ENCODE results near the gene ENPEP. TPM values are rescaled to one million over a fixed set of nuclear protein-coding genes. Genes with fewer than 3 reads are reported as not detected.
A peak's percentile ranks its signal among the peaks of the same experiment; 100 is the strongest.
"Not testable (repeated sequence)": the region's sequence is repeated elsewhere in the genome, so short reads cannot be mapped to it uniquely, and the experiment has no call there.

ENPEP gene
- total RNA-seq, 1 donor, result 0.27 TPM

- no peak for DNase-seq (ENCODE audit: low read depth in 2 of 3, low spot score in 2 of 3)
Measured at GRCh38 chr4:110483516-110483915, 7.6 kb downstream of the ENPEP start.

- no peak for DNase-seq (ENCODE audit: low read depth in 2 of 3, low spot score in 2 of 3)
Measured at GRCh38 chr4:110484029-110484428, 8.1 kb downstream of the ENPEP start.

- DNase-seq (ENCODE audit: low read depth in 2 of 3, low spot score in 2 of 3), result no peak
Measured at GRCh38 chr4:110484767-110485166, 8.8 kb downstream of the ENPEP start.

DNA sequence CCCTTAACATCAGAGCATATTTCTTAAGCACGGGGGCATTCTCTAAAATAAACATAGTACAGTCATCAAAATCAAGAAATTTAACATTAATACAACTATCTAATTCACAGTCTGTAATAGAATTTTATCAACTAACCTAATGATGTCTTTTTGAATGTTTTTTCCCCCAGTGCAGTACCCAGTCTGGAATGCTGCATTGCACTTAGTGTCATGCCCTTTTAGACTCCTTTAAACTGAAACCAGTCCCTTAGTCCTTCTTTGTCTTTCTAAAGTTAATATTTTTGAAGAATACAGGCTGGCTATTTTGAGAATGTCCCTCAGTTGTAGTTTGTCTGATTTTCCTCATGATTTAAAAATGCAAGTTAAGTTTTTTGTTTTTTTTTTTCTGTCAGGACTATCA lies 9.5 kb downstream of the ENPEP start:
- no peak for DNase-seq (ENCODE audit: low read depth in 2 of 3, low spot score in 2 of 3)

- DNase-seq (ENCODE audit: low read depth in 2 of 3, low spot score in 2 of 3), result no peak
Measured at GRCh38 chr4:110486256-110486655, 10.3 kb downstream of the ENPEP start.

- not testable (repeated sequence) for DNase-seq (ENCODE audit: low read depth in 2 of 3, low spot score in 2 of 3)
Measured at GRCh38 chr4:110486850-110487249, 10.9 kb downstream of the ENPEP start.

DNA sequence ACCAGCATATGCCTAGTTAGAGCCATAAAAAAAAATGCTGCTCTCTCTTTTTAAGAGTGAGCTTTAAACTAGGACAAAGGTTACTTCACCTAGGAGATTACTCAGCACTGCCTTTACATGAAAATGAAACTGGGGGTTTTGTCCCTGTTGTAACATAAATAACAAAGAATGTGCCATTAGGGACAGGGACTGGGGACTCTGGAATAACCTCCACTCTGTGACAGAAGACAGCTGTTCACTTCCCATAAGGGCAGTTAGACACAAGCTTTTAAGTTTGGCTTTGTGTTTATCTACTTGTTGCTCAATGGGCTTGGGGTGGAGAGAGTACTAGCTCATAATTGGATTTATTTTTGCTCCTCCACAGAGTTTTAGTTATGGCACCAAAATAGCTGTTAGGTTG lies 11.9 kb downstream of the ENPEP start:
- no peak for DNase-seq (ENCODE audit: low read depth in 2 of 3, low spot score in 2 of 3)

DNA sequence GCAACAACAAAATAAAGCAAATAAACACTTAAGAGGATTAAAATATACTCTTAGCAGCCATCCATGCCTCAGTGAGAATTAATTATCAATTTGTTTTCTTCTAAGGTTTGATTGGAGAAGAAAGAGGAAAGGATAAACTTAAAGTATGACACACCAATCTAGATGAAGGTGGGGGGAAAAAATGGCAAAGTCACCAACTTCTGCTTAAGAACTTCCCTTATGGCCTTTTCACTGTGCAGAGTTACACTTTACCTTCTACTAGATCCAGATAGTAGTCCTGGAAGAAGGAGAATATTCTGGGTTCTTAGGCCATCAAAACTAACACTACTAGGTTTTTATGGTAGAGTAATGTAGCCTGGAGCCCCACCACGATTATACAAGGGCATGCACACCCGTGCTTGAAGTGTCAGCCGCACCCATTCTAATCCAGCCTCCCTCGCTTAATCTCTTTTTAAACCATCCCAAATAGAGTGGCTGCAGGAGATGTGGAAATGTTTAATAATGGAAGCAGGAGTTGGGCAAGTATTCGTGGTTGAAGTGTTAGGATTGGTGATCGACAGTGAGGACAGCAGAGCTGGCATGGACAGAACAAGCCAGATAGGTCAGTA lies 14.1 kb downstream of the ENPEP start:
- peak in 1 of 3 donors; percentile 21 for DNase-seq (ENCODE audit: low read depth in 2 of 3, low spot score in 2 of 3)

GRCh38 chr4:110492522-110492921 lies 16.6 kb downstream of the ENPEP start:
- peak in 1 of 3 donors; percentile 46 for DNase-seq (ENCODE audit: low read depth in 2 of 3, low spot score in 2 of 3)

DNA sequence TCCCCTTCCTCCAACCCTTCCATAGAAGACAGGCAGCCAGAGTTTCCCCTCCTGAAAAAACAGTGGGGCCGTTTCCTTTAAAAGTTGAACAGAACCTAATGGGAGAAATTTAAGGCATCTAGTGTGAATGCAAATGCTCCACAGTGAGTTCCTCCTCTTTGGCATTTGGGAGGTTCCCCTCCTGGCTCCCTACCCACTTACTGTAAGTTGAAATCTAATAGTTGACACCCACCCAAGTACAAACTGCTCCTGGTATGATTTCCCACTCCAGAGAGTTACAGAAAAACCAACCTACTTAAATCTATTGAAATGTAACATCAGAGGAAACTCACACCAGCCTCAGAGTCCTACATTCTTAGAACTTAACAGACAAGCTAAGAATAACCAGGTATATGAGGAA lies 17.6 kb downstream of the ENPEP start:
- DNase-seq (ENCODE audit: low read depth in 2 of 3, low spot score in 2 of 3), result no peak

- no peak for DNase-seq (ENCODE audit: low read depth in 2 of 3, low spot score in 2 of 3)
Measured at GRCh38 chr4:110498420-110498819, 22.5 kb downstream of the ENPEP start.

- no peak for DNase-seq (ENCODE audit: low read depth in 2 of 3, low spot score in 2 of 3)
Measured at GRCh38 chr4:110499126-110499525, 23.2 kb downstream of the ENPEP start.

DNA sequence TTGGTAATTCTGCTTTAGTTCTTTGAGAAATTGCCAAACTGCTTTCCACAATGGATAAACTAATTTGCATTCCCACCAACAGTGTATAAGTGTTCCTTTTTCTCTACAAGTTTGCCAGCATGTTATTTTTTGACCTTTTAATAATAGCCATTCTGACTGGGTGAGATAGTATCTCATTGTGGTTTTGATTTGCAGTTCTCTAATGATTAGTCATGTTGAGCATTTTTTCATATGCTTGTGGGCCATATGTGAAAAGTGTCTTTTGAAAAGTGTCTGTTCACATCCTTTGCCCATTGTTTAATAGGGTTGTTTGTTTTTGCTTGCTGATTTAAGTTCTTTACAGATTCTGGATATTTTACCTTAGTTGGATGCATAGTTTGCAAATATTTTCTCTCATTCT lies 25.9 kb downstream of the ENPEP start:
- no peak for DNase-seq (ENCODE audit: low read depth in 2 of 3, low spot score in 2 of 3)

GRCh38 chr4:110503270-110504083 lies 27.5 kb downstream of the ENPEP start:
- no peak for DNase-seq (ENCODE audit: low read depth in 2 of 3, low spot score in 2 of 3)

GRCh38 chr4:110504084-110504435 lies 28.1 kb downstream of the ENPEP start:
- DNase-seq (ENCODE audit: low read depth in 2 of 3, low spot score in 2 of 3), result no peak

DNA sequence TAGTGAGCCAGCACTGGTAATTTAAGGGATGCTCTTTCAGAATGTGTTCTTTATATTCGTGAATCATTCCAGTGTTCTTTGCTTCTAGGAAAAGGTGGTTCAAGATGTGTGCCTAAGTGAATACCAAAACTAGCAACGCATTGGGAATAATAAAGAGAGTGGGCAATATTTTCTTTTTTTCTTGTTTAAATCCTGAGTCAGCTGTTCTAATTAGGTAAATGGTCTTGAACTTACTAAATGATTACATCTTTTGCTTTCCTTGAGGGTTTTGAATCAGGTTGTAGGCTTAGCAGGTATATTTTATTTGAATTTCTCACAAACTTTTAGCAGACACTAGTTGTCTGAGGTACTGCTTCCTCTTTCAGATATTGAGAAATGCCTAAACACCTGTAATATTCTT lies 29.5 kb downstream of the ENPEP start:
- DNase-seq (ENCODE audit: low read depth in 2 of 3, low spot score in 2 of 3), result no peak

DNA sequence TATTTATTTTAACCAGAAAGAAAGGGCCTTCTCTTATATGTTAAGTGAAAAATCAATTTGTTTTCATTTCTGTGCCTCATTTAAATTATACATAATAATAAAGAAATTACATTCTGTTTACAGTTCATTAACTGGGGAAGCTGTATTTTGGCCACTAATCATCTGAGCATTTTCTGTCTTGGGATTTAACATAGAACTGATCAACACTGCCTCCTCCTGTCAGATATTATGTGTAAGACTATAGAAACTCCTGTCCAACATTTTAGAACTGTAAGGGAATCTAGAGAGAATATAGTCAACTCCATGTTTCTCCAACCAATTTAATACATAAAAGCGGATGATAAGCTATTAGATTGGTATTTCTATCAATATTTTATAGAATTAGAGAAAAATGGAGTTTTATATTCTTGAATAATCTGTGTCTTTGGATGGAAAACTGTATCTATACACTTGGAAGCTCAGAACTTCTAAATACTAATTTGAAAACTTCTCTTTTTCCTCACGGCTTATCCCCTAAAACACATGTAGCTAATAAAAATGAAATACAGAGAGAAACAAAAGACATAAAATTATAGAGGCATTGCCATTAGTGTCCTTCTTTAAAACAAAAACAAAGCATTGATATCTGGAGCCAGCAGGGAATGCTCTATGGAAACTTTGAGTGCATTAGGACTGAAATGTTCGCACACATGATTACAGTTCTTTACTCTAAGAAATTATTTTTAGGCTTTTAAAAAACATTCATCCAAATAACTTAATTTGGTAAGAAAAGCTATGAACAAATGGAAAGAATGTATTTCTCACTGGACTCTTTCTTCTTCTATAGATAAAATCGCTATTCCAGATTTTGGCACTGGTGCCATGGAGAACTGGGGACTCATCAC lies 33.1 kb downstream of the ENPEP start:
- peak in 1 of 3 donors; percentile 60 for DNase-seq (ENCODE audit: low read depth in 2 of 3, low spot score in 2 of 3)

- DNase-seq (ENCODE audit: low read depth in 2 of 3, low spot score in 2 of 3), result no peak
Measured at GRCh38 chr4:110510277-110510676, 34.3 kb downstream of the ENPEP start.

DNA sequence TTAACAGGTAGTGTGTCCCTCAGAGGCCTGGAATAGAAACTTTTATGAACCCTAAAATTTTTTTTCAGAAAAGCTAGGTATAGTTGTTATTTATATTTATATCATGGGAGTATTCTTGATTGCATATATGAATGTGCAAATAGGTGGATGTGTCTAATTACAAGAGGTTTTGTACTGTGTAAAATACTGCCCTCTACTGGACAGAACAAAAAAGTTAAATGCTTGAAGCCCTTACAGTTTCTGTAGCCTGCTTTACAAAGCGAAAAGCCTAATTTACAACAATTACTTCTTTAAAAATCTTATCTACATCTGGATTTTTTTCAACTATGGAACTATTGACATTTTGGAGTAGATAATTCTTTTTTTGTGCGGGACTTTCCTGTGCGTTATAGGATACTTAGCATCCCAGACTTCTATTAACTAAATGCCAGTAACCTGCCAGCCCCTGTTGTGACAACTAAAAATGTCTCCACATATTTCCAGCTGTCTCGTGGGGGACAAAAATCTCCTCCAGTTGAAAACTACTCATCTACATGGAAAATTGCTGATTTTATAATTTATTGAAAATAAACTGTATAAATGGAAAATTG lies 35.1 kb downstream of the ENPEP start:
- DNase-seq (ENCODE audit: low read depth in 2 of 3, low spot score in 2 of 3), result peak in 2 of 3 donors; percentile 50 to 80

DNA sequence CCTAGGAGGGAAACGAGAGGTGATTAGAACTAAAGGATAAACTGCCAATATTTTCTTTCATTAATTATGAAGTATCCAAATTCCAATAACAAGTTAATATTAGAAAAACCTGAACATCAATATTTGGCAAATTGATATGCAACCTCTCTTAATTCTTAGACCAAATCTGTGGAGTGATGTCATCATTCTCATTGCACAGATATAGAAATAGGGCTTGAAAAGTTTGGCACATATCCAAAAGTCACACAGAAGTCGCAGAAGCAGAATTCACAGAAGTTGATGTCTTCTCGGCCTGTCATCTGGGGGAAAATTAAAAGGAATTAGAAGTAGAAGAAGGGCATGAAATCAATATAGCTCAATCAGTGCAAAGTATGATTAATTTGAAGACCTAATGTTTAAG lies 36.9 kb downstream of the ENPEP start:
- DNase-seq (ENCODE audit: low read depth in 2 of 3, low spot score in 2 of 3), result no peak

DNA sequence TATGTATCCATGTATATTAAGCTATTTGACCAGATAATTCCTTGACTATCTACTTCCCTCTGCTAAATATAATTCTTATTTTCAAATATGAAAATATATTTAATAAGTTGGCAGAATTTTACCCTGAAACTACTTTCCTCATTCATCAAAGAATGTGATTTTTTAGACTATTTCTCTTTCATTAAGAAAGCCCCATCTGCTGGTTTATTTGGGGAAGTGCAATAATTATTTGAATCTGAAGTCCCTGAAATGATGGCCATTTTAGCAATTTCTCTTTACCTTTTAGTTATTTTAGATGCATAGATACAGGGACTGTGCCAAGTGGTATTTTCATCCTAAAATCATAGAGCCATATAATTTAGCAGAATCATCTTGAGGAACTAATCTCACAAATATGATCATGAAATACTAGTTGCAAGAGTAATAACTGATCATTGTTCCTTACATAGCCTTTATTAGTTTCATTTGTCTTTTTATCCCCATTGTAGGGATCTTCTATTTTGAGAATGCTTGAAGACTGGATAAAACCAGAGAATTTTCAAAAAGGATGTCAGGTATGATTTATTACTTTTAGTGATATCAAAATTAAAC lies 39.0 kb downstream of the ENPEP start:
- DNase-seq (ENCODE audit: low read depth in 2 of 3, low spot score in 2 of 3), result peak in 2 of 3 donors; percentile 32 to 70
